Measurements from ENCODE around the gene SUPT7L.

DNA sequence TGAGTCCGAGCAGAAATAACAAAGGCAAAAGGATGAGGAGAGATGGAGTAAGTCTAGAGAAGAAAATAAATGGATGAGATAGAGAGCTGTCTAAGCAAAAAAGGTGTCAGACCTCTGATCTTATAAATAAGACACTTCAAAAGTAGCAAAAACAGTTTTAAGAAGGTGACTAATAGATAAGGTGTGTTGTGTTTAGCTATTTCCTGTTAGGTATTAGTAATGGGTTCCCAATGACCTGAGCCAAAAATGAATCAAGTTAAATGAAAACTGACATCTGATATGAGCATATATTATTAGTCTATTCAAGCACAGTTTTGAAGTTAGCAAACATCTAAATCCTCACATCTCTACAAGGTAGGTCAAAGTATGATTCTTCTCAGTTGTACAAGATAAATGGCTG is 10.6 kb downstream of the SUPT7L start:
- TF ChIP-seq, protein P1, sequence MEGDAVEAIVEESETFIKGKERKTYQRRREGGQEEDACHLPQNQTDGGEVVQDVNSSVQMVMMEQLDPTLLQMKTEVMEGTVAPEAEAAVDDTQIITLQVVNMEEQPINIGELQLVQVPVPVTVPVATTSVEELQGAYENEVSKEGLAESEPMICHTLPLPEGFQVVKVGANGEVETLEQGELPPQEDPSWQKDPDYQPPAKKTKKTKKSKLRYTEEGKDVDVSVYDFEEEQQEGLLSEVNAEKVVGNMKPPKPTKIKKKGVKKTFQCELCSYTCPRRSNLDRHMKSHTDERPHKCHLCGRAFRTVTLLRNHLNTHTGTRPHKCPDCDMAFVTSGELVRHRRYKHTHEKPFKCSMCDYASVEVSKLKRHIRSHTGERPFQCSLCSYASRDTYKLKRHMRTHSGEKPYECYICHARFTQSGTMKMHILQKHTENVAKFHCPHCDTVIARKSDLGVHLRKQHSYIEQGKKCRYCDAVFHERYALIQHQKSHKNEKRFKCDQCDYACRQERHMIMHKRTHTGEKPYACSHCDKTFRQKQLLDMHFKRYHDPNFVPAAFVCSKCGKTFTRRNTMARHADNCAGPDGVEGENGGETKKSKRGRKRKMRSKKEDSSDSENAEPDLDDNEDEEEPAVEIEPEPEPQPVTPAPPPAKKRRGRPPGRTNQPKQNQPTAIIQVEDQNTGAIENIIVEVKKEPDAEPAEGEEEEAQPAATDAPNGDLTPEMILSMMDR (IDR thresholded peaks at IDR 0.05; ENCODE audit: low read depth, low read length, missing input control), result no peak
- TF ChIP-seq RAD21 (IDR thresholded peaks at IDR 0.05), result no peak
- TF ChIP-seq, protein P2, sequence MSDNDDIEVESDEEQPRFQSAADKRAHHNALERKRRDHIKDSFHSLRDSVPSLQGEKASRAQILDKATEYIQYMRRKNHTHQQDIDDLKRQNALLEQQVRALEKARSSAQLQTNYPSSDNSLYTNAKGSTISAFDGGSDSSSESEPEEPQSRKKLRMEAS (IDR thresholded peaks at IDR 0.05), result no peak
- no peak for TF ChIP-seq FOXA1 (IDR thresholded peaks at IDR 0.05)
- no peak for TF ChIP-seq YY1 (IDR thresholded peaks at IDR 0.05)
- TF ChIP-seq, protein P3, sequence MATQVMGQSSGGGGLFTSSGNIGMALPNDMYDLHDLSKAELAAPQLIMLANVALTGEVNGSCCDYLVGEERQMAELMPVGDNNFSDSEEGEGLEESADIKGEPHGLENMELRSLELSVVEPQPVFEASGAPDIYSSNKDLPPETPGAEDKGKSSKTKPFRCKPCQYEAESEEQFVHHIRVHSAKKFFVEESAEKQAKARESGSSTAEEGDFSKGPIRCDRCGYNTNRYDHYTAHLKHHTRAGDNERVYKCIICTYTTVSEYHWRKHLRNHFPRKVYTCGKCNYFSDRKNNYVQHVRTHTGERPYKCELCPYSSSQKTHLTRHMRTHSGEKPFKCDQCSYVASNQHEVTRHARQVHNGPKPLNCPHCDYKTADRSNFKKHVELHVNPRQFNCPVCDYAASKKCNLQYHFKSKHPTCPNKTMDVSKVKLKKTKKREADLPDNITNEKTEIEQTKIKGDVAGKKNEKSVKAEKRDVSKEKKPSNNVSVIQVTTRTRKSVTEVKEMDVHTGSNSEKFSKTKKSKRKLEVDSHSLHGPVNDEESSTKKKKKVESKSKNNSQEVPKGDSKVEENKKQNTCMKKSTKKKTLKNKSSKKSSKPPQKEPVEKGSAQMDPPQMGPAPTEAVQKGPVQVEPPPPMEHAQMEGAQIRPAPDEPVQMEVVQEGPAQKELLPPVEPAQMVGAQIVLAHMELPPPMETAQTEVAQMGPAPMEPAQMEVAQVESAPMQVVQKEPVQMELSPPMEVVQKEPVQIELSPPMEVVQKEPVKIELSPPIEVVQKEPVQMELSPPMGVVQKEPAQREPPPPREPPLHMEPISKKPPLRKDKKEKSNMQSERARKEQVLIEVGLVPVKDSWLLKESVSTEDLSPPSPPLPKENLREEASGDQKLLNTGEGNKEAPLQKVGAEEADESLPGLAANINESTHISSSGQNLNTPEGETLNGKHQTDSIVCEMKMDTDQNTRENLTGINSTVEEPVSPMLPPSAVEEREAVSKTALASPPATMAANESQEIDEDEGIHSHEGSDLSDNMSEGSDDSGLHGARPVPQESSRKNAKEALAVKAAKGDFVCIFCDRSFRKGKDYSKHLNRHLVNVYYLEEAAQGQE (IDR thresholded peaks at IDR 0.05), result no peak
- TF ChIP-seq TAF1 (conservative IDR thresholded peaks at IDR 0.05), result no peak
- no peak for TF ChIP-seq GABPA (IDR thresholded peaks at IDR 0.05 in 1 of 2, conservative IDR thresholded peaks at IDR 0.05 in 1 of 2)
- TF ChIP-seq RXRA (IDR thresholded peaks at IDR 0.05), result no peak
